Hematopoietic multipotent progenitor cell treated with erythropoietin and hydrocortisone succinate and interleukin-3 and kit ligand, for 17 days (in vitro differentiated cells): ENCODE results near the gene FAM149B1.

Source experiments
- DNase-seq: peaks from one replicate; pipeline ENCODE4 v3.0.0-alpha.2; 2015; ENCODE audit warnings: low spot score

Gene FAM149B1

GRCh38 chr10:73287441-73287840, 119.5 kb downstream of the FAM149B1 start:
- no peak for DNase-seq

- DNase-seq, result no peak
Measured at GRCh38 chr10:73289958-73290357, 122.0 kb downstream of the FAM149B1 start.

- no peak for DNase-seq
Measured at GRCh38 chr10:73293461-73293860, 125.5 kb downstream of the FAM149B1 start.
